ENCODE results near the gene ZNF304. TPM values are rescaled to one million over a fixed set of nuclear protein-coding genes. Genes with fewer than 3 reads are reported as not detected.
A peak's percentile ranks its signal among the peaks of the same experiment; 100 is the strongest.
"Not testable (repeated sequence)": the region's sequence is repeated elsewhere in the genome, so short reads cannot be mapped to it uniquely, and the experiment has no call there.

Gene ZNF304
- total RNA-seq, 1 experiment from 2014 or later = 9.2 TPM

- no peak for DNase-seq (ENCODE audit: low spot score)
- in situ Hi-C loops (cut with HindIII; ENCODE audit: low sequenced_read_pairs) = no loop called here
These were observed 4.8 kb downstream of the ZNF304 start for GRCh38 chr19:57355916-57356315.

DNA sequence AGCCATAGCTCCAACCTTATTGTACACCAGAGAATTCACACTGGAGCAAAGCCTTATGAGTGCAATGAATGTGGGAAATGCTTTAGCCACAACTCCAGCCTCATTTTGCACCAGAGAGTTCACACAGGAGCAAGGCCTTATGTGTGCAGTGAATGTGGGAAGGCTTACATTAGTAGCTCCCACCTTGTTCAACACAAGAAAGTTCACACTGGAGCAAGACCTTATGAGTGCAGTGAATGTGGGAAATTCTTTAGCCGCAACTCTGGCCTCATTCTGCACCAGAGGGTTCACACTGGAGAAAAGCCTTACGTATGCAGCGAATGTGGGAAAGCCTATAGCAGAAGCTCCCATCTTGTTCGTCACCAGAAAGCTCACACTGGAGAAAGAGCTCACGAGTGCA is 6.3 kb downstream of the ZNF304 start:
- in situ Hi-C loops (cut with HindIII; ENCODE audit: low sequenced_read_pairs) = no loop called here
- DNase-seq (ENCODE audit: low spot score) = no peak

GRCh38 chr19:57359300-57359699 is 8.2 kb downstream of the ZNF304 start:
- in situ Hi-C loops (cut with HindIII; ENCODE audit: low sequenced_read_pairs) = no loop called here
- DNase-seq (ENCODE audit: low spot score) = no peak

DNA sequence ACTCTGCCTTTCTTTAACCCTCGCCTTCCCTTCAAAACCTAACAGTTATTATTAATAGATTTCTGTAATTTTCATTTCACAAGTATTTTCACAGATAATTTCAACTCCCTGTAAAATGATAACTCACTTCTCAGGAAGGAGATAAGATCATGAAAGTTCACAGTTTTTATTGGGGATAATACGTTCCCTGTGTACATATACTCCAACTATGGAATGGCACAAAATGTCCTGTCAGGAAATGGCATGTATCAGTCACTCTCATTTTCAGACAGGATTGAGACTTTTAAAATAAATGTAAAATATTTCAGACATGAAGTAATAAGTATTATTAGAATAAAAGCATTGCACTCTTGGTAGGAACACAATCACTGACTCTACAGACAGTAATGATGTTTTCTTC is 11.3 kb downstream of the ZNF304 start:
- DNase-seq (ENCODE audit: low spot score) = no peak
- in situ Hi-C loops (cut with HindIII; ENCODE audit: low sequenced_read_pairs) = no loop called here

DNA sequence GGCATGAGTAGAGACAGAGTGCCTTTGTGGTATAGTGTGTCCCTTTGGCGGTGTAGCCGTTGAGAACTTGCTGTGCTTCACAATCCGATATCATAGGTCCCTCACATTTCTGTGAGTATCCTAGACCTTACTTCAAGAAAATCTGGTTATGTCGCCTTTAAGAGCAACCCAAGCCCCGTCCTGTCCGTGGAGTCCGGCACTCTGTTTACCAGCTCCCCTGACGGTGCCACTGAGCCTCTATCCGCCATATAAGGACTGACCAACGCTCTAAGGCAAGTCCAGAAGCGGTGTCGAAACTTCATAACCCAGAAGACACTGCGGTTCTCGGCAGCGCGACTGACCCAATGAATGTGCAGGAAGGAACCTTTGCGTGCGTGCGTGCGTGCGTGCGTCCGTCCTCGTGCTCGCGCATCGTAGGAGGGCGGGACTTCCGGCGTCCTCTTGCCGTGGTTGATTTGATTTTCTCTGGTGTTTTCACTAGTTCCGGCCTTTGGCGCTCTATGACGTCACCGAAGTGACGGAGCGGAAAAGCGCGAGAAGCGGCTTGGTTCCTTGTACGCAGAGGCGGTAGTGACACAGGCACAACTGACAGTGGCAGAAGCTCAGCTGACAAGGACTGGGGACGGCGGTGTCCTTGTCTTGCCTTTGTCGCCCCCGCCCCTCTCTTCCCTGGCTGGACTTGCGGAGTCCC is 12.1 kb downstream of the ZNF304 start, which contains the start of the genes TRAPPC2B and ZNF547:
TSS of gene TRAPPC2B (plus strand) at position 555 of the 691 bp plus-strand sequence. CDS start 1,283 bp downstream, outside the sequence.
TSS of gene ZNF547 (plus strand) at position 555 of the 691 bp plus-strand sequence. CDS start 5,005 bp downstream, outside the sequence.
- peak; percentile 100 for DNase-seq (ENCODE audit: low spot score)
- in situ Hi-C loops (cut with HindIII; ENCODE audit: low sequenced_read_pairs) = no loop called here

DNA sequence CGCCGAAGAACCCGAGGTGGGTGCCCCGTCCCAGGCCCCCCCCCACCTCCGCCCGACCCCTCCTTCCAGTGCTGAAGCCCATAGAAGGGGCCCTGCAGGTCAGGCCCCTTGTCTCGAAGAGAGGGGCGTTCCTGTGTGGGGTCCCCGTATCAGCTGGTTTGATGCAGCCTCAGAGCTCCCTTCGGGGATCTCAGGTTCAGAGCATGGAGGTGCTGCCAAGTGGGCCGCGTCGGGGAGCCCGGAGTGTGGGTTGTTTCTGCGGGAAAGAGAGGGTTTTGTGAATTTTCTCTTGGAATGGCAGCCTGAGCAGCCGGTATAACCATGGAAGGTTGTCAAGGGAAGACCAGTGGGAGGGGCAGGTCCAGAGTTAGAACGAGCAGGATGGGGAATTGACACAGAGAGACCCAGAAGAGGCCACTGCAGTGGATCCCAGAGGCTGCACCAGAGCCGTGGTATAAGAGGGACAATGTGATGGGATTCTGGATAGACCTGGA is 12.7 kb downstream of the ZNF304 start:
- DNase-seq (ENCODE audit: low spot score) = peak; percentile 3
- in situ Hi-C loops (cut with HindIII; ENCODE audit: low sequenced_read_pairs) = no loop called here

- in situ Hi-C loops (cut with HindIII; ENCODE audit: low sequenced_read_pairs) = no loop called here
- no peak for DNase-seq (ENCODE audit: low spot score)
These were observed 15.7 kb downstream of the ZNF304 start for GRCh38 chr19:57366776-57367175.

DNA sequence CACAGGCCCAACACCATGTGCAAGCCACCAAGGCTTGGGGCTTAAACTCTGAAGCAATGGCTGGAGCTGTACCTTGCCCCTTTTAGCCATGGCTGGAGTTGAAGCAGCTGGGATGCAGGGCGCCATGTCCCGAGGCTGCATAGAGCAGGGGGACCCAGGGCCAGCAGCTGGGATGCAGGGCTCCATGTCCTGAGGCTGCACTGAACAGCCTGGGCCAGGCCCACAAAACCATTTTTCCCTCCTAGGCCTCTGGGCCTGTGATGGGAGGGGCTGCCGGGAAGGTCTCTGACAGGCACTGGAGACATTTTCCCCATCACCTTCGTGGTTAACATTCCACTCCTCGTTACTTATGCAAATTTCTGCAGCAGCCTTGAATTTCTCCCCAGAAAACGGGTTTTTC is 23.1 kb downstream of the ZNF304 start:
- in situ Hi-C loops (cut with HindIII; ENCODE audit: low sequenced_read_pairs) = no loop called here
- no peak for DNase-seq (ENCODE audit: low spot score)

DNA sequence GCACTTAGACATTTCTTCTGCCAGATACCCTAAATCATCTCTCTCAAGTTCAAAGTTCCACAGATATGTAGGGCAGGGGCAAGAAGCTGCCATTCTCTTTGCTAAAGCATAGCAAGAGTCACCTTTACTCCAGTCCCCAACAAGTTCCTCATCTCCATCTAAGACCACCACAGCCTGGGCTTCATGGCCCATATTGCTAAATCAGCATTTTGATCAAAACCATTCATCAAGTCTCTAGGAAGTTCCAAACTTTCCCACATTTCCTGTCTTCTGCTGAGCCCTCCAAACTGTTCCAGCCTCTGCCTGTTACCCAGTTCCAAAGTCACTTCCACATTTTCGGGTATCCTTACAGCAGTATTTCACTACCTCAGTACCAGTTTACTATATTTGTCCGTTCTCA is 23.6 kb downstream of the ZNF304 start:
- DNase-seq (ENCODE audit: low spot score); in situ Hi-C loops (cut with HindIII; ENCODE audit: low sequenced_read_pairs): not testable (repeated sequence)

- DNase-seq (ENCODE audit: low spot score) = no peak
- in situ Hi-C loops (cut with HindIII; ENCODE audit: low sequenced_read_pairs) = no loop called here
These were observed 25.1 kb downstream of the ZNF304 start for GRCh38 chr19:57376151-57376550.

DNA sequence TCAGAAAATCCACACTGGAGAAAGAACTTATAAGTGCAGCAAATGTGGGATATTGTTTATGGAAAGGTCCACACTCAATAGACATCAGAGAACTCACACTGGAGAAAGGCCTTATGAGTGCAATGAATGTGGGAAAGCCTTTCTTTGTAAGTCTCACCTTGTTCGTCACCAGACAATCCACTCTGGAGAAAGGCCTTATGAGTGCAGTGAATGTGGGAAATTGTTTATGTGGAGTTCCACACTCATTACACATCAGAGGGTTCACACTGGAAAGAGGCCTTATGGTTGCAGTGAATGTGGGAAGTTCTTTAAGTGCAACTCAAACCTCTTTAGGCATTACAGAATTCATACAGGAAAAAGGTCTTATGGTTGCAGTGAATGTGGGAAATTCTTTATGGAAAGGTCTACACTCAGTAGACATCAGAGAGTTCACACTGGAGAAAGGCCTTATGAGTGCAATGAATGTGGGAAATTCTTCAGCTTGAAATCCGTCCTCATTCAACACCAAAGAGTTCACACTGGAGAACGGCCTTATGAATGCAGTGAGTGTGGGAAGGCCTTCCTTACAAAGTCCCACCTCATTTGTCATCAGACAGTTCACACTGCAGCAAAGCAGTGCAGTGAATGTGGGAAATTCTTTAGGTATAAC is 26.6 kb downstream of the ZNF304 start:
- in situ Hi-C loops (cut with HindIII; ENCODE audit: low sequenced_read_pairs) = no loop called here
- no peak for DNase-seq (ENCODE audit: low spot score)

- no peak for DNase-seq (ENCODE audit: low spot score)
- in situ Hi-C loops (cut with HindIII; ENCODE audit: low sequenced_read_pairs) = no loop called here
These were observed 29.9 kb downstream of the ZNF304 start for GRCh38 chr19:57380923-57381322.

- no peak for DNase-seq (ENCODE audit: low spot score)
- in situ Hi-C loops (cut with HindIII; ENCODE audit: low sequenced_read_pairs) = no loop called here
These were observed 31.9 kb downstream of the ZNF304 start for GRCh38 chr19:57382806-57383488.

DNA sequence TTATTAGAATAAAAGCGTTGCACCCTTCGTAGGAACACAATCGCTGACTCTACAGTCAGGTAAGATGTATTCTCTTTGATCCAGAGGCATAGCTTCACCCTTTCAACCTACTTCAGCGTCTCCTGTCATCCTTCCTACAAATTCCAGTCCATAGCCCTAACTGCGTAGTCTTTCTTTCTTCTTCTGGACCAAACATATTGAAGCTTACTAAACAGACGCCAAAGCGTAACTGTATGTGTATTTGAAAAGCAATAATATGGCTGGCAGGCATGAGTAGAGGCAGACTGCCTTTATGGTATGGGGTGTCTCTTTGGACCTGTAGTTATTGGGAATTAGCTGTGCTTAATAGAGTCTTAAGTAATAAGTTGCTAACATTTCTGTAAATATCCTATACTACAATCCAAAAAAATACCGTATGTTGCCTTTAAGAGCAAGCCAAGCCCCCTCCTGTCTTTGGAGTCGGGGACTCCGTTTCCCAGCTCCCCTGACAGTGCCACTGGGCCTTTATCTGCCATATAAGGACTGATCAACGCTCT is 38.2 kb downstream of the ZNF304 start:
- in situ Hi-C loops (cut with HindIII; ENCODE audit: low sequenced_read_pairs) = no loop called here
- DNase-seq (ENCODE audit: low spot score) = no peak

GRCh38 chr19:57389730-57390598 is 38.9 kb downstream of the ZNF304 start, which contains the start of gene ZNF548:
Gene ZNF548, plus strand, starts transcription at chr19:57389854. Its CDS starts 246 bp downstream, at chr19:57390100.
- in situ Hi-C loops (cut with HindIII; ENCODE audit: low sequenced_read_pairs) = no loop called here
- DNase-seq (ENCODE audit: low spot score) = peak; percentile 100

DNA sequence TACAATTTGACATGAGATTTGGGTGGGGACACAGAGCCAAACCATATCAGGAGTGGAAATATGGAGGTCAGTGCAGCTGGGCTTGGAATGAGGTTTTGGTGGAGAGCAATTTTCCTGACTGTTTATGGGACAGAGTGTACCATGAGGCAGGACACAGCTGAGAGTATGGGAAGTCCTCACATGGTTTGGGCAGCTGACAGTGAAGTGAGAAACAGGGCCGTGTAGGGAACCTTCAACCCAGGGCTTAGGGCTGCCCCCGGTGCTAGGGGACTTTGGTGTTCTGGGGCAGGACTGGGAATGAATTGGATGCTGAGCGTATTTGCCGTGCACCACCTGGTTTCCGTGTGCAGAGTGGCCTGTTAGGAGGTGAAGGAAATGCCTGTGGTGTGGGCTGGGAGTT is 44.6 kb downstream of the ZNF304 start:
- in situ Hi-C loops (cut with HindIII; ENCODE audit: low sequenced_read_pairs) = no loop called here
- DNase-seq (ENCODE audit: low spot score) = no peak

GRCh38 chr19:57398868-57399267 is 47.8 kb downstream of the ZNF304 start:
- in situ Hi-C loops (cut with HindIII; ENCODE audit: low sequenced_read_pairs) = no loop called here
- DNase-seq (ENCODE audit: low spot score) = no peak

GRCh38 chr19:57403737-57404563 is 52.9 kb downstream of the ZNF304 start:
- DNase-seq (ENCODE audit: low spot score) = no peak
- in situ Hi-C loops (cut with HindIII; ENCODE audit: low sequenced_read_pairs) = no loop called here

All from G401 (cell line).